GM23248 (cell line): ENCODE data around the gene C1QA. TPM values are rescaled to one million over a fixed set of nuclear protein-coding genes. Genes with fewer than 3 reads are reported as not detected.

Experiments
- DNase-seq: peaks from one replicate; pipeline ENCODE4 v3.0.0-alpha.2; 2015
- H2AFZ ChIP-seq: fragments of 200-600 bp; sonication (generic); 2 replicates; pipeline ENCODE4 v1.6.1; 2016; ENCODE audit warnings: antibody characterized with exemption
- H3F3A ChIP-seq: fragments of 200-600 bp; sonication (generic); 2 replicates; pipeline ENCODE4 v1.6.1; 2016; ENCODE audit warnings: mild to moderate bottlenecking, antibody characterized with exemption, mixed run types; ENCODE audit not compliant: insufficient read depth
- H3K27ac ChIP-seq: fragments of 200-600 bp; sonication (generic); 2 replicates; pipeline ENCODE4 v1.5.1; 2016; ENCODE audit warnings: mild to moderate bottlenecking
- H3K27me3 ChIP-seq: fragments of 200-600 bp; sonication (generic); replicated peaks from 2 replicates; pipeline ENCODE4 v1.6.1; 2016; ENCODE audit warnings: mild to moderate bottlenecking; ENCODE audit not compliant: insufficient read depth
- H3K36me3 ChIP-seq: fragments of 200-600 bp; sonication (generic); 2 replicates; pipeline ENCODE4 v1.6.1; 2016; ENCODE audit warnings: low read depth, mild to moderate bottlenecking
- H3K4me1 ChIP-seq: fragments of 200-600 bp; sonication (generic); 2 replicates; pipeline ENCODE4 v1.6.1; 2016; ENCODE audit warnings: mild to moderate bottlenecking; ENCODE audit not compliant: insufficient read depth
- H3K4me2 ChIP-seq: fragments of 200-600 bp; sonication (generic); one replicate; pipeline ENCODE4 v1.6.1; 2016; ENCODE audit warnings: mild to moderate bottlenecking; ENCODE audit not compliant: unreplicated experiment
- H3K4me3 ChIP-seq: fragments of 200-600 bp; sonication (generic); 2 replicates; pipeline ENCODE4 v1.5.1; 2016; ENCODE audit warnings: mild to moderate bottlenecking
- H3K79me2 ChIP-seq: fragments of 200-600 bp; sonication (generic); 2 replicates; pipeline ENCODE4 v1.6.1; 2016; ENCODE audit warnings: mild to moderate bottlenecking; ENCODE audit not compliant: insufficient read depth
- H3K9ac ChIP-seq: fragments of 200-600 bp; sonication (generic); 2 replicates; pipeline ENCODE4 v1.6.1; 2016; ENCODE audit warnings: mild to moderate bottlenecking
- H3K9me2 ChIP-seq: fragments of 200-600 bp; sonication (generic); 2 replicates; pipeline ENCODE4 v1.6.1; 2016; ENCODE audit warnings: mixed run types, mild to moderate bottlenecking, moderate library complexity; ENCODE audit not compliant: insufficient read depth
- H3K9me3 ChIP-seq: fragments of 200-600 bp; sonication (generic); one replicate; pipeline ENCODE4 v1.6.1; 2017; ENCODE audit warnings: low read depth
- H4K20me1 ChIP-seq: fragments of 200-600 bp; sonication (generic); 2 replicates; pipeline ENCODE4 v1.6.0; 2016; ENCODE audit not compliant: insufficient read depth
- EZH2 ChIP-seq: fragments of 200-600 bp; sonication (generic); IDR thresholded peaks from 2 replicates; pipeline ENCODE4 v1.6.1; 2018; ENCODE audit warnings: antibody characterized with exemption, mild to moderate bottlenecking; ENCODE audit not compliant: insufficient read depth, poor library complexity, severe bottlenecking
- EZH2phosphoT487 ChIP-seq: fragments of 200-600 bp; sonication (generic); IDR thresholded peaks from 2 replicates; pipeline ENCODE4 v1.6.1; 2018; ENCODE audit warnings: antibody characterized with exemption, moderate library complexity, mild to moderate bottlenecking, low read depth; ENCODE audit not compliant: insufficient read depth
- WGBS, 2 experiments: methylation state at CpG; one replicate each; pipeline ENCODE4 v1.1.6; 2015 to 2017; ENCODE audit warnings: low lambda C conversion rate in 2 of 2, low coverage in 1 of 2; ENCODE audit errors: missing lambda C conversion rate in 2 of 2; 5-methylcytosine and 5-hydroxymethylcytosine counted together
- in situ Hi-C: fragments of 300-500 bp; cut with MboI; formaldehyde crosslinking; loops from 2 replicates; pipeline ENCODE4 v1.15.0; 2020
- polyA plus RNA-seq: library from polyadenylated mRNA; unstranded; fragments of >200 nt; fragmentation: Nextera tagmentation; extraction: Ambion mirVana; gene quantifications from 2 replicates; pipeline ENCODE4 v1.2.1, GENCODE V29; 2016
- total RNA-seq: library from RNA; depleted of rRNA; stranded (reverse); fragments of >200 nt; shearing (Covaris generic); gene quantifications from 2 replicates; pipeline ENCODE4 v1.2.3, GENCODE V29; 2014

C1QA gene
- total and polyA plus RNA-seq, 2 experiments from 2014 or later = not detected

DNA sequence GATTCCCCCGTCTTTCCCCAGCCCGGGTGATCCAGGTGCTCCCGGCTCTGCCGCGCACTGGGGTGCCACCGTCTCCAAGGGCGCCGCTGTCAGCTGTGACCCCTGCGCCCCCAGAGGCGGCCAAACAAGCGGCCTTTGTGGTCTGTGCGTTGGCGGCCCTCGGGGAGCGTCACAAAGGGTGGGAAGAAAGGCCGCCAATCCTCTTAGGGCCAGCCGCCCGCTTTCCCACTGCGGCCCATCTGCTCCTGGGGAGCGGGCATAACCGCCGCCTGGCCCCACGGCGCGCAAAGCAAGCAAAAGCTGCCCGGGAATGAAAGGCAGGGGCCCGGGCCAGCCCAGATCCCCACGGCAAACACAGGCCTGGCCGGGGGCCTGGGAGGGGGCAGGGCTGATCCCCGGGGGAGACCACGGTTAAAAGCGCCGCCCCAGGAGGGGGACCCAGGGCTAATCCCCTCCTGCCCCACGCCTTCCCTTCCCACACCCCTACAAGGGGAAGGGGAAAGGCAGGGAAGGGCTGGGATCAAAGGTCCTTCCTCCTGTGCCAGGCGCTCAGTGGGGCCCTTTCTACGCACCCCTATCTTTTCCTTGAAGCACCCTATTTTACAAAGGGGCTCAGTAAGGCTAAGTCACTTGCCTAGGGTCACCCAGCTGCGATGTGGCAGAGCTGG is 40.6 kb downstream of the C1QA start:
- no peak for TF ChIP-seq EZH2phosphoT487
- Histone ChIP-seq H3K9ac (no peak overlapping the region), H3K9me2 (no peaks in the 10 kb centered on the region), H3K9me3 (no peaks in the 10 kb centered on the region), H3K79me2 (no peaks in the 10 kb centered on the region), H3F3A (peaks cover 4% of the 10 kb centered on the region; the same call in 1 of the 2 replicates), H4K20me1 (no peaks in the 10 kb centered on the region), H3K36me3 (no peaks in the 10 kb centered on the region), H3K27ac (no peak overlapping the region), H3K4me3 (no peak overlapping the region), H3K27me3 (peaks cover 16% of the 10 kb centered on the region), H3K4me2 (no peak overlapping the region), H3K4me1 (no peaks in the 10 kb centered on the region), H2AFZ (no peak overlapping the region)
- in situ Hi-C loops = no loop called here
- WGBS, 2 experiments = 81 to 90% methylated on average over 32 to 37 of the region's 37 CpGs
- no peak for DNase-seq

DNA sequence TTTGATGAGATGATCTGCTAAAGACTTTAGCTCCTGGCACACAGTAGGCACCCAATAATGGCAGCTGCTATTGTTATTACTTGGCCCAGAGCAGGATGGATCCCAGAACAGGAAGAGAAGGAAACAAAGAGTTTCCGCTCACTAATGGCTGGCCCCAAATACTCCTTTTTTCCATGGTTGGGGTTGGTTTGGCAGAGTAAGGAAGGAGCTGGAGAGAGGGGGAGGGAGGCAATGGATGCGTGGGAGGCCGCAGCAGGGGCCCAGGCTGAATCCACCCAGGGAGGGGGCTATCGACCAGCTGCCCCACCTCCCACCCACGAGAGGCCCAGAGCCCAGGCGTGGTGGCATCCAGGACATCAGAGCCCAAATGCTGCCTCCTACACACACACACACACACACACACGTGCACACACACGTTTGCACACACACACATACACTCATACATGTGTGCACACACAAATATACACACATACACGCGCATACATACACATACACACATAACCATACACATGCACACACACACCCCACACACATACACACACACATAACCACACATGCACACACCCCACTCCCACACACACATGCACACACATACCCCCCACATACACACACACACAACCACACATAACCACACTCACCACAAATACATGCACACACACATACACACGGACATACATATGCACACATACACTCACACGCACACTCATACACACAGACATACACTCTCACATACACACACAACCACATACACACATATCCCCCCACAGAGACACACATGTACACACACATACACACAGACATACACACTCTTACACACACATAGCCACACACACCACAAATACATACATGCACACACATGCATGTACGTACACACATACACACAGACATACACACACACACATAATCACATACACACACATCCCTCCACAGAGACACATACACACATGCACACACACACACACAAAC is 41.8 kb downstream of the C1QA start:
- no peak overlapping the region for H2AFZ ChIP-seq
- no peaks in the 10 kb centered on the region for H3K4me1 ChIP-seq
- in situ Hi-C loops = no loop called here
- TF ChIP-seq EZH2phosphoT487 = no peak
- TF ChIP-seq EZH2 = no peak
- no peaks in the 10 kb centered on the region for H3K79me2 ChIP-seq
- H3K4me2 ChIP-seq = no peak overlapping the region
- DNase-seq = no peak
- no peak overlapping the region for H3K27ac ChIP-seq
- no peaks in the 10 kb centered on the region for H3K9me3 ChIP-seq
- no peaks in the 10 kb centered on the region for H3K9me2 ChIP-seq
- H3K9ac ChIP-seq = no peak overlapping the region
- H3F3A ChIP-seq = peaks cover 4% of the 10 kb centered on the region; the same call in 1 of the 2 replicates
- H3K27me3 ChIP-seq = peaks cover 6% of the 10 kb centered on the region; the same call in 1 of the 2 replicates
- WGBS, 2 experiments = 78 to 81% methylated on average over 7 to 13 of the region's 13 CpGs
- H3K4me3 ChIP-seq = no peak overlapping the region
- no peaks in the 10 kb centered on the region for H3K36me3 ChIP-seq
- H4K20me1 ChIP-seq = no peaks in the 10 kb centered on the region

DNA sequence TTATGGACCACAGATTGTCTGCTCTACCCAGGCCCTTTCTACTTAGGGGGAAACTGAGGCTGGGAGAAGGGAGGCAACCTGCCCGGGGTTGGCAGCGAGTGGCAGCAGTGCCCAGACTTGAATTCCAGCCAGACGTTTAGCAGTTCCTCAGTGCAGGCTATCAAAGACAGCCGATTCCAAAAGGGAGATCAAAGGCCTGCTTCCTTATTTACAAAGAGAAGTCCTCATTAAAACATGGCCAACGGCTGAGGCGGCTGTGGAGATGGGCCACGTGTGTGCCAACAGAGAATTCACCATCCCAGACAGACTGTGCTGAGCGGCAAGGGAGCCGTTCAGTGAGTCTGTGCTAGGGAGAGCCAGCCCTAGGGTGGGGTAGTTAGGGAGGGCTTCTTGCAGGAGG is 44.3 kb downstream of the C1QA start:
- no peaks in the 10 kb centered on the region for H3K9me3 ChIP-seq

DNA sequence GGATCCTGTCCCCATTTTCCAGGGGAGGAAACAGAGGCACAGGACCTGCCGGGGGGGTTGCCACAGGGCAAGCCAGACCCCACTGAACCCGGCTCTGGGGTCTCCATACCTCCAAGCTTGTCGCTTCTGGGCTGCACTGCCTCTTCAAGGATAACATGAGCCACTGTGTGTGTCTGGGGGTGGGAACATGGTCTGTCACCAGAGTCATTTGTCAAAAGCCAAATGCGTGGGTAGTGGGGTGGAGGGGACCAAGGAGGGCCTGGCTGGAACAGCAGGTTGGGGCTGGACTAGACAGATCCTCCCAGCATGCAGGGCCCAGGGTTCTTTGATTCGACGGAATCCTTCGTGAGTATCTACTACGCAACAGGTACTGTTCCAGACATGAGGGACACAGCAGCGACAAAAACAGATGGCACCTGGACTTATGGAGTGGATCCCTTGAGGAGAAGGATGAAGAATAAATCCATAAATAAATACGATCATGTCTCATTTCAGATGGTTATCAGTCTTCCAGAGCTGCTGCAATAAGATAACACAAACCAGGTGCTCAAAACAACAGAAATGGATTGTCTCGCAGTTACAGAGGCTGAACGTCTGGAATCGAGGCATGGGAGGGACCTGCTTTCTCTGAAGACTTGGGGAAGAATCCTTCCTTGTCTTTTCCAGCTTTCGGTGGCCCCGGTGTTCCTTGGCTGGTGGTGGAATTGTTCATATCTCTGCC is 45.3 kb downstream of the C1QA start:
- no peak for DNase-seq
- Histone ChIP-seq H3K4me2 (no peak overlapping the region), H3K4me1 (peaks cover 10% of the 10 kb centered on the region), H3K27ac (no peak overlapping the region), H3K9me2 (no peaks in the 10 kb centered on the region), H3F3A (peaks cover 4% of the 10 kb centered on the region; the same call in 1 of the 2 replicates), H3K4me3 (no peak overlapping the region), H3K9me3 (no peaks in the 10 kb centered on the region), H3K36me3 (no peaks in the 10 kb centered on the region), H3K27me3 (no peaks in the 10 kb centered on the region; the same call in 1 of the 2 replicates), H3K9ac (no peak overlapping the region), H4K20me1 (no peaks in the 10 kb centered on the region), H2AFZ (no peak overlapping the region), H3K79me2 (no peaks in the 10 kb centered on the region)
- TF ChIP-seq EZH2 = no peak
- TF ChIP-seq EZH2phosphoT487 = no peak
- in situ Hi-C loops = no loop called here
- WGBS, 2 experiments = 29 to 32% methylated on average over 15 of the region's 15 CpGs

More for the DNA sequence above, 44.3 kb downstream of the C1QA start:
- H3K36me3 ChIP-seq = no peaks in the 10 kb centered on the region
- no peaks in the 10 kb centered on the region for H3K9me2 ChIP-seq
- 60 to 67% methylated on average over 9 of the region's 9 CpGs for WGBS, 2 experiments
- no peak overlapping the region for H3K9ac ChIP-seq
- peaks cover 6% of the 10 kb centered on the region for H3K4me1 ChIP-seq
- no peak overlapping the region for H2AFZ ChIP-seq
- H4K20me1 ChIP-seq = no peaks in the 10 kb centered on the region
- DNase-seq = no peak
- peaks cover 4% of the 10 kb centered on the region; the same call in 1 of the 2 replicates for H3F3A ChIP-seq
- in situ Hi-C loops = no loop called here
- H3K4me2 ChIP-seq = no peak overlapping the region
- TF ChIP-seq EZH2 (no peak), EZH2phosphoT487 (no peak)
- H3K79me2 ChIP-seq = no peaks in the 10 kb centered on the region
- H3K4me3 ChIP-seq = no peak overlapping the region
- H3K27me3 ChIP-seq = no peaks in the 10 kb centered on the region; the same call in 1 of the 2 replicates
- no peak overlapping the region for H3K27ac ChIP-seq
